Tibial artery (tissue), 4 donors: ENCODE results near the gene PLEKHH2.
A peak's percentile ranks its signal among the peaks of the same experiment; 100 is the strongest.

Source experiments
- DNase-seq, 2 donors: peaks; one replicate each; pipeline ENCODE4 v3.0.0-alpha.2; 2019
- H3K27ac ChIP-seq, 2 donors: fragments of 200-600 bp; sonication (generic) in 1 of 2; 1 replicate in 1 of 2; 2 replicates in 1 of 2; pipeline ENCODE4 v1.5.1; 2018 to 2019; ENCODE audit warnings: mild to moderate bottlenecking in 1 of 2
- H3K27me3 ChIP-seq, 2 donors: fragments of 200-600 bp; sonication (generic) in 1 of 2; one replicate each; pipeline versions ENCODE4 v1.5.1 to v1.6.0; 2016 to 2019
- H3K36me3 ChIP-seq, 3 donors: fragments of 200-600 bp; sonication (generic) in 2 of 3; one replicate each; pipeline ENCODE4 v1.5.1; 2016 to 2019; ENCODE audit warnings: mild to moderate bottlenecking in 2 of 3
- H3K4me1 ChIP-seq, 4 donors: fragments of 200-600 bp; sonication (generic) in 2 of 4; 1 replicate in 3 of 4; 2 replicates in 1 of 4; pipeline ENCODE4 v1.5.1; 2016 to 2019
- H3K4me3 ChIP-seq, 2 donors: fragments of 200-600 bp; sonication (generic) in 1 of 2; 1 replicate in 1 of 2; 2 replicates in 1 of 2; pipeline ENCODE4 v1.5.1; 2018 to 2019; ENCODE audit warnings: mild to moderate bottlenecking in 2 of 2
- H3K9me3 ChIP-seq, 3 donors: fragments of 200-600 bp; sonication (generic) in 1 of 3; one replicate each; pipeline ENCODE4 v1.5.1; 2016 to 2019
- CTCF ChIP-seq, 2 experiments: fragments of 200-600 bp in 1 of 2; fragments of 450-650 bp in 1 of 2; IDR thresholded peaks; one replicate each; pipeline ENCODE4 v1.5.1; 2017 to 2019; ENCODE audit warnings: antibody characterized with exemption in 2 of 2, mild to moderate bottlenecking in 1 of 2, moderate library complexity in 1 of 2
- intact Hi-C: fragments of 100-400 bp; cut with DNase I; formaldehyde crosslinking; loops from one replicate; pipeline ENCODE4 v1.15.0; 2023; ENCODE audit warnings: low total_unique reads

PLEKHH2 gene

GRCh38 chr2:43762286-43762685 lies 125.2 kb downstream of the PLEKHH2 start:
- DNase-seq, result no peak
- no peak overlapping the region for H3K27ac ChIP-seq
- H3K4me1 ChIP-seq, result peaks cover 0 to 28% (median 0%) of the 10 kb centered on the region in 4 donors
- H3K9me3 ChIP-seq, result no peaks in the 10 kb centered on the region
- no peak for TF ChIP-seq CTCF (IDR thresholded peaks at IDR 0.05)
- no peak overlapping the region for H3K4me3 ChIP-seq
- intact Hi-C loops, result loop anchor here (10.0 kb wide), 1 partner anchor 147 kb away; no protein-coding TSS in a partner anchor
- no peaks in the 10 kb centered on the region for H3K27me3 ChIP-seq
- H3K36me3 ChIP-seq, result peaks cover 0 to 20% (median 12%) of the 10 kb centered on the region in 3 donors

- no peaks in the 10 kb centered on the region for H3K27me3 ChIP-seq
- H3K4me3 ChIP-seq, result no peak overlapping the region
- TF ChIP-seq CTCF (IDR thresholded peaks at IDR 0.05), result no peak
- no peak for DNase-seq
- no peak overlapping the region for H3K27ac ChIP-seq
- peaks cover 0 to 20% (median 12%) of the 10 kb centered on the region in 3 donors for H3K36me3 ChIP-seq
- intact Hi-C loops, result loop anchor here (10.0 kb wide), 1 partner anchor 148 kb away; no protein-coding TSS in a partner anchor
- H3K9me3 ChIP-seq, result no peaks in the 10 kb centered on the region
- peaks cover 0 to 28% (median 0%) of the 10 kb centered on the region in 4 donors for H3K4me1 ChIP-seq
These were observed 126.0 kb downstream of the PLEKHH2 start for GRCh38 chr2:43763091-43763490.

- peaks cover 0 to 20% (median 12%) of the 10 kb centered on the region in 3 donors for H3K36me3 ChIP-seq
- intact Hi-C loops, result loop anchor here (10.0 kb wide), 1 partner anchor 149 kb away; no protein-coding TSS in a partner anchor
- no peak for DNase-seq
- H3K4me3 ChIP-seq, result no peak overlapping the region
- no peaks in the 10 kb centered on the region for H3K27me3 ChIP-seq
- no peak for TF ChIP-seq CTCF (IDR thresholded peaks at IDR 0.05)
- no peaks in the 10 kb centered on the region for H3K9me3 ChIP-seq
- H3K4me1 ChIP-seq, result peaks cover 0 to 16% (median 0%) of the 10 kb centered on the region in 4 donors
- peak overlapping the region; percentile 9 to 40 for H3K27ac ChIP-seq
These were observed 127.1 kb downstream of the PLEKHH2 start for GRCh38 chr2:43764086-43764705.

GRCh38 chr2:43766006-43766405 lies 128.9 kb downstream of the PLEKHH2 start:
- peaks cover 0 to 11% (median 0%) of the 10 kb centered on the region in 4 donors for H3K4me1 ChIP-seq
- no peak for DNase-seq
- peaks cover 0 to 20% (median 12%) of the 10 kb centered on the region in 3 donors for H3K36me3 ChIP-seq
- intact Hi-C loops, result loop anchor here (10.0 kb wide), 1 partner anchor 151 kb away; no protein-coding TSS in a partner anchor
- TF ChIP-seq CTCF (IDR thresholded peaks at IDR 0.05), result no peak
- no peaks in the 10 kb centered on the region for H3K27me3 ChIP-seq
- no peak overlapping the region for H3K4me3 ChIP-seq
- H3K27ac ChIP-seq, result no peak overlapping the region
- no peaks in the 10 kb centered on the region for H3K9me3 ChIP-seq

- peaks cover 0 to 11% (median 4%) of the 10 kb centered on the region in 4 donors for H3K4me1 ChIP-seq
- H3K27ac ChIP-seq, result peak within 1 kb of the TSS; percentile 82 to 84
- peak within 1 kb of the TSS; percentile 68 to 76 for H3K4me3 ChIP-seq
- peak; percentile 91 to 93 for DNase-seq
- peaks cover 7 to 17% (median 15%) of the 10 kb centered on the region in 3 donors for H3K36me3 ChIP-seq
- H3K27me3 ChIP-seq, result no peaks in the 10 kb centered on the region
- intact Hi-C loops, result no loop called here
- TF ChIP-seq CTCF (IDR thresholded peaks at IDR 0.05), result no peak
- no peaks in the 10 kb centered on the region for H3K9me3 ChIP-seq
These were observed 137.0 kb downstream of the PLEKHH2 start, which contains the start of gene DYNC2LI1 for GRCh38 chr2:43773876-43774613. Gene DYNC2LI1, plus strand, starts transcription at chr2:43774039. Its CDS starts 100 bp downstream, at chr2:43774139.
